Erythroblast (primary cell): ENCODE results near the gene PPM1M.

Source experiments
- GATA1 ChIP-seq: IDR thresholded peaks from 2 replicates; pipeline ENCODE4 v1.6.1; 2011; ENCODE audit warnings: low read depth, mild to moderate bottlenecking, control low read depth, low read length, moderate library complexity
- POLR2A ChIP-seq: IDR thresholded peaks from 2 replicates; pipeline ENCODE4 v1.6.1; 2011; ENCODE audit warnings: mild to moderate bottlenecking, low read length

DNA sequence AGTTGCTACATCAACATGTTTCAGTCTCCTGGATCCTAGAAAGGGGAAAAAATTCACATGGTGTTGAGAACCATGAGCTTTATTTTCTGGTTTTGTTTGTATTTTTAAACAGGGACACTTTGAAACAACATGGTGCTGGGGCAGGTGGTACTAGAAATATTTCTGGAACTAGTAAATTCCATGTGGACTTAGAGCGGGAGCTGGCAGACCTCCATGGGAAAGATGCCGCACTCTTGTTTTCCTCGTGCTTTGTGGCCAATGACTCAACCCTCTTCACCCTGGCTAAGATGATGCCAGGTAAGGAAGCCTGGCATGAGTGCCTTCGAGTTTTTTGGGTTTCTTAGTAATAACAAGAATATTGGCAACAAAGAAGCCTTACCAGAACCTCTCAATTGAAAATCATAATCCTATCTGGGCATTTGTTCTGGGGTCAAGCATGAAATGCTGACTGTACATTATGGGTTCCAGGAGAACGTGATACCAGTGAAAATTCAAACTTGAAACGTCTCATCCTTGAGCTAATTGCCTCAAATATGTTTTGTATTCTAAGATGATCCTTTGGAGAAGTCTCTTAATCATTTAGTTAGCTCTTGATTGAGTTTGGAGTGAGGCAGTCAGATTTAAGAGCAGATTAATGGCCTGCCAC, 39.7 kb upstream of the PPM1M start:
- no peak for TF ChIP-seq POLR2A
- no peak for TF ChIP-seq GATA1
